Uterus (tissue), 4 donors: ENCODE data around the gene KRT75. TPM values are rescaled to one million over a fixed set of nuclear protein-coding genes. Genes with fewer than 3 reads are reported as not detected.

Source experiments
- DNase-seq, 2 donors: peaks; one replicate each; pipeline ENCODE4 v3.0.0-alpha.2; 2019 to 2020
- H3K27ac ChIP-seq, 2 donors: fragments of 200-600 bp; sonication (generic); 1 replicate in 1 of 2; 2 replicates in 1 of 2; pipeline ENCODE4 v1.5.1; 2016 to 2018
- H3K27me3 ChIP-seq, 2 donors: fragments of 200-600 bp; sonication (generic); one replicate each; pipeline ENCODE4 v1.5.1; 2018 to 2019; ENCODE audit warnings: control low read depth in 1 of 2
- H3K36me3 ChIP-seq, 2 donors: fragments of 200-600 bp; sonication (generic); one replicate each; pipeline ENCODE4 v1.5.1; 2019; ENCODE audit warnings: control low read depth in 1 of 2
- H3K4me1 ChIP-seq, 2 donors: fragments of 200-600 bp; sonication (generic); one replicate each; pipeline ENCODE4 v1.5.1; 2018 to 2019; ENCODE audit warnings: control low read depth in 1 of 2
- H3K4me3 ChIP-seq, 2 donors: fragments of 200-600 bp; sonication (generic); 1 replicate in 1 of 2; 2 replicates in 1 of 2; pipeline ENCODE4 v1.5.1; 2018 to 2019; ENCODE audit warnings: mild to moderate bottlenecking in 1 of 2
- H3K9me3 ChIP-seq, 2 donors: fragments of 200-600 bp; sonication (generic); one replicate each; pipeline ENCODE4 v1.5.1; 2019; ENCODE audit warnings: control low read depth in 1 of 2
- CTCF ChIP-seq, 4 experiments: fragments of 200-600 bp in 2 of 4; fragments of 450-650 bp in 2 of 4; sonication (generic) in 2 of 4; IDR thresholded peaks; one replicate each; pipeline ENCODE4 v1.5.1; 2016 to 2019; ENCODE audit warnings: antibody characterized with exemption in 4 of 4, mild to moderate bottlenecking in 2 of 4, moderate library complexity in 1 of 4
- POLR2A ChIP-seq, 2 donors: fragments of 450-650 bp; IDR thresholded peaks; one replicate each; pipeline ENCODE4 v1.6.1; 2016; ENCODE audit warnings: antibody characterized with exemption in 2 of 2, mild to moderate bottlenecking in 1 of 2, moderate library complexity in 1 of 2
- intact Hi-C: fragments of 100-400 bp; cut with DNase I; formaldehyde crosslinking; loops from one replicate; pipeline ENCODE4 v1.15.1; 2023; ENCODE audit warnings: low total_unique reads
- total RNA-seq, 4 donors: library from RNA; depleted of rRNA in 3 of 4; stranded (reverse); fragments of >200 nt in 3 of 4; gene quantifications; one replicate each; pipeline versions ENCODE4 v1.1.0 to v1.2.4, GENCODE V29; 2014 to 2023
- donor health status: DM: yes; HTN: yes; CAD: no.

The KRT75 gene
- total RNA-seq, 4 donors from 2014 or later = not detected

- TF ChIP-seq POLR2A (IDR thresholded peaks at IDR 0.05) = no peak
- TF ChIP-seq CTCF (IDR thresholded peaks at IDR 0.05) = peak in 3 of 4 experiments; percentile 22 to 40 (median 35)
- Histone ChIP-seq H3K9me3 (no peaks in the 10 kb centered on the region), H3K36me3 (no peaks in the 10 kb centered on the region), H3K27ac (no peak overlapping the region), H3K4me1 (no peaks in the 10 kb centered on the region), H3K4me3 (no peak overlapping the region), H3K27me3 (no peaks in the 10 kb centered on the region)
- DNase-seq = no peak
- intact Hi-C loops = no loop called here
These were observed 43.2 kb downstream of the KRT75 start for GRCh38 chr12:52390739-52391617.

DNA sequence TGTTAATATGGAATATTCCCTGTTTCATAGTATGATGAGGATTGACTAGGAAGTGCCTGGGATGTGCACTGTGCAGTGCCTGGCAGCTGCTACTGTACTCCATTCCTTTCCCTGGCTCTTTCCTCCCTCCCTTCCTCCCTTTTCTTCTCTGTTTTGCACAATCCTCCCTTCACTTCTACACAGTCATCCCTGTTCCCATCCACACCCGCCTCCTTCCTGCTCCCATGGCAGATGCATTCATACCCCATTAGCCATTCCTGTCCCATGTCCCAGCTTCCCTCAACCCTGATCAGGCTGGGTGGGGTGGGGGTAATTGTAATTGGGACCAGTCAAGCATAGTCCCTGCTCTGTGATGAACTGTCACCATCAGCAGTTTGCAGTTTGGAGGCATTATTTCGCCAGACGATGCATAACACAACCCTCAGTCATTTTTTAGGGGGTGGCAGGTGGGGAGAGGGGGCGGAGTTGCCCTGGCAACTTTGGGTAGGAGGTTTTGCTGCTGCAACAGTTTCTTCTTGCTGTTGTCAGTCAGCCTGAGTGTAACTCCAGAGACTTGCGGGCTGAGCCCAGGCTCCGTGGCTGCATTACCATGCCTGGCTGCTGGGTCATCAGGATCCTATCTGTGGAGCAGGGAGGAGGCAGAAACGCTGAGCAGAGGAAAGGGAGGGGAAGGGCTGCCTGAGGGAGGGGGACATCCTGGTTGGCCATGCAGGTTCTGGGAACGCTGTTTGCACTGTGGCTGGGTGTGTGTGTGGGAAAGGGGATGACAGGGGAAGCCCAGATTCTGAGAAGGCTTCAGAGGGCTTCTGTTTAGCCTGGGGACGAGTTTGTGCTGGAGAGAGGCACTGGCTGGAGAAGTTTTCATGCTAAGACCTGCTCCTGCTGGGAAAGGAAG is 44.6 kb downstream of the KRT75 start:
- H3K27ac ChIP-seq = no peak overlapping the region
- H3K4me3 ChIP-seq = no peak overlapping the region
- no peaks in the 10 kb centered on the region for H3K4me1 ChIP-seq
- TF ChIP-seq CTCF (IDR thresholded peaks at IDR 0.05) = no peak
- no peak for TF ChIP-seq POLR2A (IDR thresholded peaks at IDR 0.05)
- H3K36me3 ChIP-seq = no peaks in the 10 kb centered on the region
- no peaks in the 10 kb centered on the region for H3K9me3 ChIP-seq
- DNase-seq = no peak
- intact Hi-C loops = no loop called here
- H3K27me3 ChIP-seq = no peaks in the 10 kb centered on the region

GRCh38 chr12:52387859-52388258 is 46.3 kb downstream of the KRT75 start:
- H3K27me3 ChIP-seq = no peaks in the 10 kb centered on the region
- H3K4me3 ChIP-seq = no peak overlapping the region
- TF ChIP-seq CTCF (IDR thresholded peaks at IDR 0.05) (no peak), POLR2A (IDR thresholded peaks at IDR 0.05) (no peak)
- no peak overlapping the region for H3K27ac ChIP-seq
- no peaks in the 10 kb centered on the region for H3K4me1 ChIP-seq
- H3K36me3 ChIP-seq = no peaks in the 10 kb centered on the region
- intact Hi-C loops = no loop called here
- DNase-seq = no peak
- H3K9me3 ChIP-seq = no peaks in the 10 kb centered on the region

DNA sequence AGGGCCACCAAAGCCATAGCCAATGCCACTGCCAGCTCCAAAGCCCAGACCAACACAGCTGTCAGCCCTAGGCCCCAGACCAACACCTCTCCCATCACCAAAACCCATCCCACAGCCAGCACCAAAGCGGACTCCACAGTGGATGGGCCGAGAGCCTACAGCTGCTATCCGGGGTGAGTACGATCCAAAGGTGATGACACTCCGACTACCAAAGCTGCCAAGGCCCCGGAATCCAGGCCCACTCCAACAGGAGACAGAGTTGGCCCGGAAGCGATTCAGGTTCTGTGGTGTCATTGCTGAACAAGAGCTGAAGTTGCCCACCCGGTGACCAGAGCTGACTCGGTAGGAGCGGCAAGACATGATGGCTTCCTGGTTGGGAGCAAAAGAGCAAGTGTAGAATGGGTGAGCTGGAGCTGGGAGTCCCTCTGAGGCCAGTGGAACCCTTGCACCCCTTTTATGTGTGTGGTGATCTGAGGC is 48.9 kb downstream of the KRT75 start, which contains the start of gene KRT84:
KRT84 (minus strand) TSS at position 427 of the 477 bp plus-strand sequence; CDS start at position 360, 67 bp downstream.
- intact Hi-C loops = no loop called here
- Histone ChIP-seq H3K4me1 (no peaks in the 10 kb centered on the region), H3K27me3 (no peaks in the 10 kb centered on the region), H3K36me3 (no peaks in the 10 kb centered on the region), H3K9me3 (no peaks in the 10 kb centered on the region), H3K27ac (no peak within 1 kb of the TSS), H3K4me3 (no peak within 1 kb of the TSS)
- TF ChIP-seq CTCF (IDR thresholded peaks at IDR 0.05) (no peak), POLR2A (IDR thresholded peaks at IDR 0.05) (no peak)
- DNase-seq = no peak
